Superior temporal gyrus (tissue), 1 donor: ENCODE measurements around the gene MT1E.
"Not testable (repeated sequence)": the region's sequence is repeated elsewhere in the genome, so short reads cannot be mapped to it uniquely, and the experiment has no call there.

ENCODE experiments used
- DNase-seq: peaks from one replicate; pipeline ENCODE4 v3.0.0-alpha.2; 2016; ENCODE audit errors: extremely low spot score

The MT1E gene

DNA sequence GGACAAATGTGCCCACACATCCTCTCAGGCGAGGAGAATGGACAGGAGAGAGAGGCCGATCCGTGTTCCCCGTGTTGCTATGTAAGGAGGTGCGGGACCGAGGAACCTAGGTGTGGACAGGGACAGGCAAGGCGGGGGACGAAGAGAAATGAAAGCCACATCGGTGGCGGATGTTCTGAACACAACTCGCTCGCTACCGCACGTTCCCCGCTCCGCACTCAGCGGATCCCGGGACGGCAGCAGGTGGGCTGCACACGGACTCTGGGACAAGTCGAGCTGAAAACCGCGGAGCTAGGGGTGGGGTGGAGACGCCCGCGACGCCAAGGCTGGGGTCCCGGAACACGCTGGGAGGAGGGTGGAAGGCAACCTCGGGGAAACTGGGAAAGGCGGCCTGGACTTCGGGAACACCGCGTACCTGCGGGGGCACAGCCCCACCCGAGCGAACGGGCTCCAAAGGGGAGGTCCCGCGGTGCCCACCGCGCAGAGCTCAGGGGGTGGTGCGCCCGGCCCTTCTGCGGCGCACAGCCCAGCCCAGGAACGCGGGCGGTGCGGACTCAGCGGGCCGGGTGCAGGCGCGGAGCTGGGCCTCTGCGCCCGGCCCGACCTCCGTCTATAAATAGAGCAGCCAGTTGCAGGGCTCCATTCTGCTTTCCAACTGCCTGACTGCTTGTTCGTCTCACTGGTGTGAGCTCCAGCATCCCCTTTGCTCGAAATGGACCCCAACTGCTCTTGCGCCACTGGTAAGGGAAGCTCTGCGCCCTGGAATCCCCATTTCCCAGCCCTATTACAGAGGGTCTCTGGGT lies at the start of gene MT1E:
Gene MT1E (plus strand): TSS at position 642 of the 803 bp plus-strand sequence. CDS start 71 bp downstream, at position 713.
- peak; percentile 64 for DNase-seq

DNA sequence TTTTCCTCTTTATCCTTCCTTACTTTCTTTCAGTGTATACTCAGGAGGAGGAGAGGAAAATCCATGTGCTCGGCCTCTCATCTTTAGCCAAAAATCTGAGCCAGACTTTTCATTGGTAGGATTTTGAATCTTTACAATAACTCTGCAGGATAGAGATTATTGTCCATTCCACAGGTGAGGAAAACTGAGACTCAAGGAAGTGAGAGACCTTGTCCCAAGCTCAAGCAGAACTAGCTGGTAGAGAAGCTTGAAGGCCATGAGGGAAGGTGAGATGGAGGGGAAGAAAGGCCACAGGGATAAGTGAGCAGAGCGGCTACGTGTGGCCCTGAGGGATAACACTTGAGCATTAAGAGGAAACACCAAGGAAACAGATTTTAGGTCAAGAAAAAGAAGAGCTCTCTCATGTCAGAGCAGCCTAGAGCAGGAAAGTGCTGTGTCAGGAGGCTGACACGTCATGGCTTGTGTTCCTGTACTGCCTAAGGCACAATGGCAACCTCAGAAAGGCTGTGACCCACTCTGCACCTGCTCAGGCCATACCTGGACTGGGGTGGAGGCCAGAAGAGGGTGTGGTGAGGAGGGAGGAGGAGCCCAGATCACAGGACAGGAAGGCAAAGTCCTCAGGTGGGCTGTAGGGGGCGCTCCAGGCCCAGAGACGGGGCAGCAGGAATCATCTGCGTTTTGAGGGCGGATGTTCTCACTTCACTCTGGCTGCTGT lies 48.8 kb upstream of the MT1E start:
- no peak for DNase-seq

DNA sequence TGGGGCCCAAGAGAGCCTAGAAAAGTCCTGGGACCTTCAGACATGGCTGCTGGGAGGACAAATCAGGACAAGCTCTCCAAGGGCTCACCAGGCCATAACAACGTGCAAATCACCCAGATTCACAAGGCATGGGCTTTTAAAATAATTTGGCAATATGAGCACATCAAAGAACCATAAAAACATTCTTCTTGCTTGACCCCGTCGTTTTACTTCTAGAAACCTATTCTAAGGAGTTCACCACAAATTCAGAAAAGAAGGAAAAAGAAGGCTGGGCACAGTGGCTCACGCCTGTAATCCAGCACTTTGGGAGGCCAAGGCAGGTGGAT lies 48.3 kb upstream of the MT1E start:
- DNase-seq: no peak

DNA sequence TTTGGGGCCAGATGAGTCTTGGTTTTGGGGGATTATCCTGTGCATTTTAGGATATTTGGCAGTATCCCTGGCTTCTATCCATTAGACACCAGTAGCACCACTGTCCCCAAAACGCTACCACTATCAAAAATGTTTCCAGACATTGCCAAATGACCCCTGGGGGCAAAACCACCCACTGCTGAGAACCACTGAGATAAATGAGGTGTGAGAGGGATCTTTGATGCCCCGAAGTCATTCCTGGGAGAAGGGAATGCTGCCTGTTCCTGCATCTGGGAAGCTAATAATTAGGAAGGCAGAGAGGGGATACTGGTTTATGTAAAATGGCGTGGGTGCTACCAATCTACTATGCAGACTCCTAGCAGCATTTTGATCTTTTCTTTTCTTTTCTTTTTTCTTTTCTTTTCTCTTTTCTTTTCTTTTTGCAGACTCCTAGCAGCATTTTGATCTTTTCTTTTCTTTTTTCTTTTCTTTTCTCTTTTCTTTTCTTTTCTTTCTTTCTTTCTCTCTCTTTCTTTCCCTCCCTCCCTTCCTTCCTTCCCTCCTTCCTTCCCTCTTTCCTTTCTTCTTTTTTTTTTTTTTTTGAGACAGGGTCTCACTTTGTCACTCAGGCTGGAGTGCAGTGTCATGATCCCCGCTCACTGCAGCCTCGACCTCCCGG lies 45.1 kb upstream of the MT1E start:
- no peak for DNase-seq

DNA sequence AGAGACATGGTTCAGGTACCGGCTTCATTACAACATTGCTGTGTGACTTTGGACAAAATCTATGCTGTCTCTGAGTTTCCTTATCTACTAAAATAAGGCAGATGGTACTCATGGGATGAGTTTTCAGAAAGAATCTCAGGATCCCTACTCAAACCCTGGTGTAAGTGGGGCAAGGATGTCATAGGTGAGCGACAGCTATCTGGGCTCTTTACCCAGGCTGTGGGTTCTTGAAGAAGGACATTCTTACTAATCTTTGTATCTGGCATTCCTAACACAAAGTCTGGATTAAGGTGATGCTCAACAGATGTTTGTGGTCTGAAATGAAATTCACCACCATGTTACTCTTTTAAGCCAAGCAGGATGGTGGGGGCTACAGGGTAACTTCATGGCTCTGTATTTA lies 42.7 kb upstream of the MT1E start:
- not testable (repeated sequence) for DNase-seq

DNA sequence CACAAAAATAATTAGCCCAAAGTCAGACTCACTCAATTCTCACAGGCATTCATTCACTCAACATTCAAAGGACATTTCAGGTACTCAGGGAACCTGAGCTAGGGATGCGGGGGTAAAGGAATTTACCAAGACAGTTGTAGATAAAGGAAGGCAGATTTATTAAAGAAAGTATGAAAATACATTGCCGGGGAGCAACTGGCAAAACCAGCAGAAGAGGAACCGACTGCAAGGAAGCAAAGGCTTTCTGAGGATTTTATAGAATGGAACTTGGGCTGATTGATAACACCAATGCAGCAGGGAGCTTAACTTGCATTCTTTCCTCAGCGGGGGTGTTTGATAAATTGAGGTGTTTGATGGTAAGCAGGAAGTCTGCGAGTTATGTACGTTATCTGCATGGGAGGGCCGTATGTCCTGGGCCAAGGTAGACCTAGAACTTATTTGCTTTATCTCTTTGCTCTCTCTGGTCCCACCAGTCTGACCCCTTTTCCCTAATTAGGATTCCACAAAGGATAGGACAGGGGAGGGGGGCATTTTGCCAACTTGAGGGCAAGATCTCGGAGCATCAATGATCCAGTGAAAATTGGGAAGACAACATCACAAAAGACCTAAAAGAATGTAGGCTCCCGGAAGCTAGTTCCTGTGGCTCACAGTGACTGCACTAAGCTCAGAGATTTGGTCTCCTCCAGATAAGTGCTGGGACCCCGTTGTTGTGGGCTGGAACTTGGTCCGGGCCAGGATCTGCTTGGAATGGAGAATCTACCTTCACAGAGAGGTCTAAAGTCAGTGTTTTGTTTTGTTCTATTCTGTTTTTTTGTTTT lies 42.0 kb upstream of the MT1E start:
- DNase-seq: no peak

DNA sequence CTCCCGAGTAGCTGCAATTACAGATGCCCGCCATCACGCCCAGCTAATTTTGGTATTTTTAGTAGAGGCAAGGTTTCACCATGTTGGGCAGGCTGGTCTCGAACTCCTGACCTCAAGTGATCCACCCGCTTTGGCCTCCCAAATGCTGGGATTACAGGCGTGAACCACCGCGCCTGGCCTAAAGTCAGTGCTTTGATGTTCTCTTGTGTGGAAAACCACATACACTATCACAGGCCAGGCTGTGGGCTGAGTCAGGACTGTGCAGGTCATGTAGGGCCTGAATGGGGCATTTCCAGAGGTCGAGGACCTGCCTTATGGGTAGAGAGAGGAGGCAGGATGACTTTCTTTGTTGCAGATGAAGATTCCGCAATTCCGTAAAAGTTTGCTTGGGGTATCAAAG lies 41.3 kb upstream of the MT1E start:
- DNase-seq: no peak

DNA sequence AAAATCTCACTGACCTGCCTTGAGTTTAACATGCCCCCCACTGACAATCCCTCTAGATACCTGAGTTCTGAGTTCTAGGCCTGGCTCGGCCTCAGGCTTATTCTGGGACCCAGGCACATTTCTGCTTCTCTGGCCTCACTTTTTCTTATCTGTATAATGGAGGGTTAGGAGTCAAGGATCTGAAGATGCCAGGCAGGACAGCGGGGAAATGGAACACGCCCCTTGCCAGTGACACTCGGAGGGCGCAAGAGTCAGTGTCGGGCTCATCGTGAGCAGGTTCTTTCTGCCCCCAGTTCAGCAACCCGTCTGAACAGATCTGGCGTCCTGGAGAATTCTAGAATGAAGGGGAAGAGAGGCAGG lies 36.8 kb upstream of the MT1E start:
- no peak for DNase-seq

DNA sequence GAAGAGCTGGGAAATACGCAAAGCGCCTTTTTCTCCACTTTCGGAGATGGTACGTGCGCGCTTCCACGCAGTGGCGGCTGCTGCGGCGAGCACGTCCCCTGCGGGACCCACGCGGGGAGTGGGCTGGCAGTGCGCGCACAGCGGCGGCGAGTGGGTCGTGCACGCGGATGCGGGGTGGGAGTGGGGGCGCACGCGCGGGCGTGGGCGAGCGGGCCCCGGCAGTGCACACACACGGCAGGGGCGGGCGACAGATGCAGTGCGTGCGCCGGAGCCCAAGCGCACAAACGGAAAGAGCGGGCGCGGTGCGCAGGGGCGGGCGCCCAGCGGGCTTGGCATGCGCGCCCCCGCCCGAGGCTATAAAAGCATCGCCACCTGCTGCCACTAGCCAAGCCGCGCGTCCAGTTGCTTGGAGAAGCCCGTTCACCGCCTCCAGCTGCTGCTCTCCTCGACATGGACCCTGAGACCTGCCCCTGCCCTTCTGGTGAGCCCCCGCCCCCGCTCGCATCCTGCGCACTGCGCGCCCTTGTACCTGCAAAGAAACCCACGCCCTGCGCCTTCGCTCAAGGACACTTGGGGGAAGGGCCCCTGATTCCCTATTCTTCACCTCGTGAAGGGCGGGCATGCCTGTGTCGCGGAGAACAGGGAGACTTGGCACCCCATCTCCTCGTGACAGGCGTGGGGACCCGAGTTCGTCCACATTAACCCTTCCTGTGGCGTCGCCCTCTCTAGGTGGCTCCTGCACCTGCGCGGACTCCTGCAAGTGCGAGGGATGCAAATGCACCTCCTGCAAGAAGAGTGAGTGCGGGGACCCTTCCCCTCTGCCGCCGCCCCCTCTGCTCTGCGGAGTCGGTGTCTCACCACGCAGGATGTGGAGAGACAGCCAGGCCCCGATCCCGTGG lies 36.2 kb upstream of the MT1E start, which contains the start of gene MT3:
Gene MT3 (plus strand): TSS at position 388 of the 899 bp plus-strand sequence. CDS start 63 bp downstream, at position 451.
- peak; percentile 84 for DNase-seq

DNA sequence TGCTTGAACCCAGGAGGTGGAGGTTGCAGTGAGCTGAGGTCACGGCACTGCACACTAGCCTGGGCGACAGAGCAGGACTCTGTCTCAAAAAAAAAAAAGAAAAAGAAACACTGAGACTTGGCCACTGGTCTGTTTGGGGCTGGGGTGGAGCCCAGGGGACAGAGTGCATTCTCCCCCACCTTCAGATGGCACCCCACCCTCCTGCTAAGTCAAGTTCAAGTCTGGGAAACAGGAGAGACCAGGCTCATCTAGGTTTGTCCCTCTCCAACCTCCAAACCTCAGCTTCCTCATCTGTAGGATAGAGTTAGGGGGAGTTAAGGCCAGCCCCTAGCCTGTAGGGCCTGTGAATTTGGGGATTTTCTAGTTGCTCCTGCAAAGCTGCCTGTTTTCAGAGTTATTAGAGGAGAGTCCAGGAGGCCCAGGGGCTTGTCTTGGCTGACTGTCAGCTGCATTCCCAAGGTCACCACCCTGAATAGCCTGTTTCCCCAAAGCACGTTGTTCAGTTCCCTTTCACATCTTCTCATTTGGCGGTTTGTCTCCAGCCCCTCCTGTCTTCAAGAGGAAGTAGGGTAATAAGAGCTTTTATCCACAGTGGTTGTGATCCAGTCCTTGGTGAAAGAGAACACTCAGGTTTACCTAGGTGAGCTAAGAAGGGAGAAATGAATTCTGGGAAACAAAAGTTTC lies 34.1 kb upstream of the MT1E start:
- no peak for DNase-seq

DNA sequence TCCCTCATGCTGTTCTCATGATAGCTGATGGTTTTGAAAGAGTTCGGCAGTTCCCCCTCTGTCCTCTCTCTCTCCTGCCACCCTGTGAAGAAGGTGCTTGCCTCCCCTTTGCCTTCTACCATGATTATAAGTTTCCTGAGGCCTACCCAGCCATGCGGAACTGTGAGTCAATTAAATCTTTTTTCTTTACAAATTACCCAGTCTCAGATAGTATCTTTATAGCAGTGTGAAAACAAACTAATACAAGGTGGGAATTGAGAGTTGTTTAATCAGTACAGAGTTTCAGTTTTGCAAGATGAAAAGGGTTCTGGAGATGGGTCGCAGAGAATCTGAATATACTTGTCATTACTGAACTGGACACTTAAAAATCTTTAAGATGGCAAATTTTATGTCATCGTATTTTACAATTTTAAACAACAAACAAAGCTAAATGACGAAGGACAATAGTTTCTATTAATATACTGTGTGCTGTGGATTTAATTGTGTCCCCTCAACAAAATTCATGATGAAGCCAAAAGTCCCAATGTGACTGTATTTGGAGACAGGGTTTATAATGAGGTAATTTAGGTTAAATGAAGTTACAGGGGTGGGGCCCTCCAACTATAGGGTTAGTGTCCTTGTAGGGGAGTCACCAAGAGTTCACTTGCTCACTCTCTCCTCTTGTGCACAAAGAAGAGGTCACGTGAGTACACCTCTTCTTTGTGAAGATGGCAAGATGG lies 31.8 kb upstream of the MT1E start:
- DNase-seq: no peak

DNA sequence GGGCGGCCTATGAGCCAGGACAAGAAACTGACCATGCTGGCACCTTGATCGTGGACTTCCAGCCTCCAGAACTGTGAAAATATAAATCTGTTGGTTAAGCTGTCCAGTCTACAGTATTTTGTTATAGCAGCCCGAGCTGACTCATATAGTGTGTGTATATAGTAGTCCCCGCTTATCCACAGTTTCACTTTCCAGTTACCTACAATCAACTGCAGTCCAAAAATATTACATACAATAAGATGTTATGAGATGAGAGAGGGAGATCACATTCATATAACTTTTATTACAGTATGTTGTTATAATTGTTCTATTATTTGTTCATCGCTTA lies 31.3 kb upstream of the MT1E start:
- no peak for DNase-seq

DNA sequence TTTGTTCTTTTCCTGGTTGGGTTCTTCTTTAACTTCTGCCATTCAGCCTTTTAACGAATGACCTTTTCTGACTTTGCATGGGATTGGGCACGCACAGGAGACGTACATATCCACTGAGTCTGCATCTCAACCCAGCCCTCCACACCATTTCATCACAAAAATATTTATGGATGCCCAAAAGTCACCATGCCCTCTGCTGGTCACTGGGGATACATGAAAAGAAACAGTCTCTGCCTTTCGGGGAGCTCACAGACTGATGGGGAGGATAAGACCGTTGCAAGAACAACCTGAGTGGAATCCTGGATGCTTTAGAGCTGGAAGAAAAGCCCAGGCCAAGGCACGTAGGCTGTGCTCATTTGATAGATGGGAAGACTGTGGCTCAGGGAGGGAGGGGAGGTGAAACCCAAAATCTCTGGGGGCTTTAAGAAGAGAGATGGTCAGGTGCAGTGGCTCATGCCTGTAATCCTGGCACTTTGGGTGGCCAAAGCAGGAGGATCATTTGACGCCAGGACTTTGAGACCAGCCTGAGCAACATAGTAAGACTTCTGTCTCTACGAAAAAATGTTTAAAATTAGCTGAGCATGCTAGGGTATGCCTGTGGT lies 25.1 kb upstream of the MT1E start:
- peak; percentile 91 for DNase-seq

DNA sequence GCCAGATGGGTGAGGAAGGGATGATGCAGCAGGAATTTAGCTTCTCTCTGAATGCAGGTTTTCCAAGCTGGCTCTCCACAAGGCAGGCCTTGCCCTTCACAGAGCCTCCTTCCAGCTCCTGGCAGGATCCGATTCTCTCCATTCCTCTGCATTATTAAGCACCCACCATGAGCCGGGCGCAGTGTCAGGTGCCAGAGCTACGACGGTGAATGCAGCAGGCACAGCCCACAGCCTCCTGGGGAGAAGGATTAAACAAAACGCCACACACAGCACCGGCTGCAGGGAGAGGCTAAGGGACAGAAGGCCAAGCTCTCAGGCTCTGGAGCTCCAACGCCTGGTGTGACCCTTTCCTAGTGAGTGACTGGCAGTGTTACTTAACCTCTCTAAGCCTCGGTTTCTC lies 24.3 kb upstream of the MT1E start:
- DNase-seq: no peak

DNA sequence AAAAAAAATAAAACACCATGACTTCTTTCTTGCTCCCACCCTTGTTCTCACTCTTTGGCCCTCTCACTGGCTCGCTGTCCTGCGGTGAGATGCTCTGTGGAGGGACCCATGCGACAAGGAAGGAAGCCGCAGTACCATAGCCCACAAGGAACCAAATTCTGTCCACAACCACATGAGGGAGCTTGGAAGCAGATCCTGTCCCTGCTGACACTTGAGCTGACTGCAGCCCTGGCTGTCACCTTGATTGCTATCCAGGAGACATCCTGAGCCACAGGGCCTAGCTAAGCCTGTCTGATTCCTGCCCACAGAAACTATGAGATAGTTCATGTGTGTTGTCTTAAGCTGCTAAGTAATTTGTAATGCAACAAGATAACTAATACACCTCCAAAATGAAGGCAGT lies 22.0 kb upstream of the MT1E start:
- DNase-seq: peak; percentile 77

DNA sequence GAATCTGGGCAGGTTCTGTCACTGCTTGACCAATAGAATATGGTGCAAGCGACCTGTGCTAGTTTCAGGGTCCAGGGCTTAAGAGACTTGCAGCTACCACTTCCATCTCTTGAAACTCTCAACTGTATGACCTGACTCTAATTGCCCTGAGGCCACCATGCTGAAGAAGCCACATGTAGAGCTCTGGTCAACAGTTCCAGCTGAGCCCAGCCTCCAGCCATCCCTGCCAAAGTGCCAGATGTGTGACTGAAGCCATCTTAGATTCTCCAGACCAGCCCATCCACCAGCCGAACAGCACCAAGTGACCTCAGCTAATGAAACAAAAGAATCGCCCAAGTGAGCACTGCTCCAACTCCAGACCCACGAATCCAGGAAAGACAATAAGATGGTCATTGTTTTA lies 20.6 kb upstream of the MT1E start:
- DNase-seq: no peak

DNA sequence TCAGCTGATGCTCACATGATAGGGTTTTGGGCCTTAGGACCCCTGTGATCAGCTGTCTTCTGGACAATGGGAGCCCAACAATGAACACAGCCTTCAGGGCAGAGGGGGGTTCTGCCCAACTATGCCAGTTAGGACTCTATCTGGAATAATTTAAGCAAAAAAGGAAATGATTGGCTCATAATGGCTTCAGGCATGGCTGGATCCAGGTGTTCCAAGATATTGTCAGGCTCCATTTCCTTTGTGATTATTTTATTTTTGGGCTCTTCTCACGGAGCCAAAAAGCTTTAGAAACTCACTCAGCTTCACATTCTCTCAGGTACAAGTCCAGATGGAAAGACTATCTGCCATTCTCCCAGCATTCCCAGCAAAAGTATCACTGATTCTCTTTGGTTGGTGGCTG lies 20.1 kb upstream of the MT1E start:
- no peak for DNase-seq

DNA sequence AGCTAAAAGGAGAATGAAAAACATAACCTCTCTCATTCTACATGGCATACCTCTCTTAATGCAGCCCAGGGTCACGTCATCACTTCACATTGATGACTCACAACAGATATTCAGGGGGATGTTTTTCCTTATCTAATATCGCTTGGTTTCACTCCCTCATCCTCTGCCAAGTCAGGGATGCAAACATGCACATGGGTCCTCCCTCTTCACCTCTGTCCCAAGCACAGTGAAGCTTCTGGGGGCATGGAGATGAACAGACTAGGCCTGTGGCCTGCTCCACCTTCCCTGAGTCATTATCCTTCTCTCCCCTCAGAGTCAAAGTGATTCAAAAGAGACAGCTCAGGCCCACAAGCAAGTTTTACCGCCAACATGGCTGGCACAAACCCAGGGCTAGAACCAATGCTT lies 19.5 kb upstream of the MT1E start:
- DNase-seq: no peak

DNA sequence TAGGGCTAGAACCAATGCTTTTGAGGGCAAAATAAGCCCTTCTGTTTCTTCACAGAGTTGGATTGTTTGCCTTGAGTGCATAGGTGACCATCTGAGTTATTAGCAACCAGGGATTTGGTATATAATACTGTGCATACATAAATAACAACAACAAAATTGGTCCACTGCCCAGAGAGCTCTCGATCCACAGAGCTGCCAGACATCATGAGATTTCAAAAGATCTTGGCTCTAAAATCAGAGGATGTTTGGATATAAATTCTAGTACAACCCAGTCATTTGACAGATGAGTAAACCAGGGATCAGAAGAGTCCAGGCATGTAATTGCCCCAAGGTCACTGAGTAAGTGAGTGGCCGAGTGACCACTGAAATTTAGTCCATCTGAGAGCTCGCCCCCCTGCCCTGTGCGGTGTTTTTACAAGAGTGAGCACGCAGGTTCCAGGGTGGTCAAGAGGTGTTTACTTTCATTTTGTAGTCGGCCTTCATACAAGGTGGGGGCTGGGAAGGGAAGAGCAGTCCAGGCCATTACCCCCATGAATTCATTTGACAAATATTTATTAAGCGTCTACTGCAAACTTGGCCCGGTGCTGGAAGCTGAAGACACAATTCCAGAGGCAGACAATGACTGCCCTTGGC lies 19.0 kb upstream of the MT1E start:
- DNase-seq: peak; percentile 70
